ENCODE measurements around the gene PITX1. TPM values are rescaled to one million over a fixed set of nuclear protein-coding genes. Genes with fewer than 3 reads are reported as not detected.

PITX1 gene
- polyA plus RNA-seq, 3 donors = not detected

DNA sequence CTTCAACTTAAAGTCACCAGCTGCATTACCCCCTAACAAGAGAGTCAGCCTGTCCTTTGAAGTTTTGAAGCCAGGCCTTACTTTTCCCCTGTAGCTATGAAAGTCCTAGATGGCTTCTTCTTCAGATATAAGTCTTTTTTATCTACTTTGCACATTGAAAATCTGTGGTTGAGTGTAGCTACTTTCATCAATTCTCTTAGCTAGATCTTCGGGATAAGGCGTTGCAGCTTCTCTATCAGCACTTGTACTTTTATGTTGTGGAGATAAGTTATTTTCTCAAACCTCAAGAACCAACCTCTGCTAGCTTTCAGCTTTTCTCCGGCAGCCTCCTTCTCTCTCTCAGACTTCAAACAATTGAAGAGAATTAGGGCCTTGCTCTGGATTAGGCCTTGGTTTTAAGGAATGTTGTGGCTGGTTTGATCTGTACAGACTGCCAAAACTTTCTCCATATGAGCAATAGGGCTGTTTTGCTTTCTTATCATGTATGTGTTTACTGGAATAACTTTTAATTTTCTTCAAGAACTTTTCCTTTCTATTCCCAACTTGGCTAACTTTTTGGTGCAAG, 44.7 kb downstream of the PITX1 start:
- no peaks in the 10 kb centered on the region for H3K27me3 ChIP-seq (ENCODE audit: control insufficient read depth in 2 of 2, insufficient read depth in 2 of 2, low read length in 2 of 2)

GRCh38 chr5:134982230-134982629, 51.8 kb downstream of the PITX1 start:
- Histone ChIP-seq H3K36me3 (replicated peaks in 1 of 2; ENCODE audit: control insufficient read depth in 1 of 2, insufficient read depth in 2 of 2, low read length in 2 of 2) (no peaks in the 10 kb centered on the region), H3K27me3 (ENCODE audit: control insufficient read depth in 2 of 2, insufficient read depth in 2 of 2, low read length in 2 of 2) (no peaks in the 10 kb centered on the region), H3K4me3 (replicated peaks in 1 of 3; ENCODE audit: low read depth in 2 of 3, low read length in 3 of 3) (no peak overlapping the region), H3K9ac (ENCODE audit: insufficient read depth, low read length, poor library complexity, severe bottlenecking) (no peak overlapping the region), H3K79me2 (ENCODE audit: insufficient read depth, low read length) (no peaks in the 10 kb centered on the region), H3K9me3 (replicated peaks in 1 of 2; ENCODE audit: control insufficient read depth in 1 of 2, insufficient read depth in 1 of 2, low read length in 2 of 2) (peaks cover 34 to 47% of the 10 kb centered on the region in 2 donors), H3K4me2 (replicated peaks; ENCODE audit: extremely low read depth, low read length, poor library complexity, severe bottlenecking) (no peak overlapping the region), H3K4me1 (ENCODE audit: control insufficient read depth in 1 of 2, insufficient read depth in 2 of 2, low read length in 2 of 2) (no peaks in the 10 kb centered on the region), H2AFZ (ENCODE audit: insufficient read depth, low read depth, low read length, poor library complexity, severe bottlenecking) (no peak overlapping the region), H3K27ac (ENCODE audit: low read depth in 1 of 2, low read length in 2 of 2) (no peak overlapping the region), H4K20me1 (ENCODE audit: insufficient read depth, low read length) (no peaks in the 10 kb centered on the region)
- peaks cover 0 to 10% of the 10 kb centered on the region in 2 donors for H3K36me3 Mint-ChIP-seq
- DNase-seq = no peak
- no peaks in the 10 kb centered on the region for H3K4me1 Mint-ChIP-seq
- intact Hi-C loops (cut with micrococcal nuclease) = no loop called here
- peaks cover 40 to 67% (median 58%) of the 10 kb centered on the region in 7 donors for H3K9me3 Mint-ChIP-seq
- no peak overlapping the region for H3K27ac Mint-ChIP-seq
- peaks cover 5 to 11% (median 11%) of the 10 kb centered on the region in 3 donors for H3K27me3 Mint-ChIP-seq (ENCODE audit: low read depth in 3 of 3)
- no CpG with 5 or more reads among the region's 1 CpG for WGBS (ENCODE audit: insufficient coverage)
- TF ChIP-seq, protein P1, sequence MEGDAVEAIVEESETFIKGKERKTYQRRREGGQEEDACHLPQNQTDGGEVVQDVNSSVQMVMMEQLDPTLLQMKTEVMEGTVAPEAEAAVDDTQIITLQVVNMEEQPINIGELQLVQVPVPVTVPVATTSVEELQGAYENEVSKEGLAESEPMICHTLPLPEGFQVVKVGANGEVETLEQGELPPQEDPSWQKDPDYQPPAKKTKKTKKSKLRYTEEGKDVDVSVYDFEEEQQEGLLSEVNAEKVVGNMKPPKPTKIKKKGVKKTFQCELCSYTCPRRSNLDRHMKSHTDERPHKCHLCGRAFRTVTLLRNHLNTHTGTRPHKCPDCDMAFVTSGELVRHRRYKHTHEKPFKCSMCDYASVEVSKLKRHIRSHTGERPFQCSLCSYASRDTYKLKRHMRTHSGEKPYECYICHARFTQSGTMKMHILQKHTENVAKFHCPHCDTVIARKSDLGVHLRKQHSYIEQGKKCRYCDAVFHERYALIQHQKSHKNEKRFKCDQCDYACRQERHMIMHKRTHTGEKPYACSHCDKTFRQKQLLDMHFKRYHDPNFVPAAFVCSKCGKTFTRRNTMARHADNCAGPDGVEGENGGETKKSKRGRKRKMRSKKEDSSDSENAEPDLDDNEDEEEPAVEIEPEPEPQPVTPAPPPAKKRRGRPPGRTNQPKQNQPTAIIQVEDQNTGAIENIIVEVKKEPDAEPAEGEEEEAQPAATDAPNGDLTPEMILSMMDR (IDR thresholded peaks at IDR 0.05) = no peak
- no peak overlapping the region for H3K4me3 Mint-ChIP-seq

More for the DNA sequence above, 44.7 kb downstream of the PITX1 start:
- TF ChIP-seq, protein P1 (IDR thresholded peaks at IDR 0.05) = no peak
- H3K9me3 Mint-ChIP-seq = peaks cover 0 to 9% (median 2%) of the 10 kb centered on the region in 7 donors
- no peaks in the 10 kb centered on the region for H3K36me3 ChIP-seq (replicated peaks in 1 of 2; ENCODE audit: control insufficient read depth in 1 of 2, insufficient read depth in 2 of 2, low read length in 2 of 2)
- no CpG with 5 or more reads among the region's 3 CpGs for WGBS (ENCODE audit: insufficient coverage)
- H3K4me3 ChIP-seq (replicated peaks in 1 of 3; ENCODE audit: low read depth in 2 of 3, low read length in 3 of 3) = no peak overlapping the region
- H3K36me3 Mint-ChIP-seq = no peaks in the 10 kb centered on the region
- H3K9ac ChIP-seq (ENCODE audit: insufficient read depth, low read length, poor library complexity, severe bottlenecking) = no peak overlapping the region
- intact Hi-C loops (cut with micrococcal nuclease) = no loop called here
- H3K4me3 Mint-ChIP-seq = no peak overlapping the region
- H4K20me1 ChIP-seq (ENCODE audit: insufficient read depth, low read length) = no peaks in the 10 kb centered on the region
- H3K27ac Mint-ChIP-seq = no peak overlapping the region
- H3K4me1 Mint-ChIP-seq = peaks cover under 1% of the 10 kb centered on the region
- no peak overlapping the region for H2AFZ ChIP-seq (ENCODE audit: insufficient read depth, low read depth, low read length, poor library complexity, severe bottlenecking)
- DNase-seq = no peak
- peaks cover 1 to 4% (median 1%) of the 10 kb centered on the region in 3 donors for H3K27me3 Mint-ChIP-seq (ENCODE audit: low read depth in 3 of 3)
- H3K27ac ChIP-seq (ENCODE audit: low read depth in 1 of 2, low read length in 2 of 2) = no peak overlapping the region
- no peaks in the 10 kb centered on the region for H3K4me1 ChIP-seq (ENCODE audit: control insufficient read depth in 1 of 2, insufficient read depth in 2 of 2, low read length in 2 of 2)
- H3K79me2 ChIP-seq (ENCODE audit: insufficient read depth, low read length) = no peaks in the 10 kb centered on the region
- H3K4me2 ChIP-seq (replicated peaks; ENCODE audit: extremely low read depth, low read length, poor library complexity, severe bottlenecking) = no peak overlapping the region
- H3K9me3 ChIP-seq (replicated peaks in 1 of 2; ENCODE audit: control insufficient read depth in 1 of 2, insufficient read depth in 1 of 2, low read length in 2 of 2) = no peaks in the 10 kb centered on the region
